HepG2 (cell line): ENCODE results near the gene ALKBH2. TPM values are rescaled to one million over a fixed set of nuclear protein-coding genes. Genes with fewer than 3 reads are reported as not detected.

Experiments
- ATF7 ChIP-seq, 2 experiments: fragments of 450-650 bp in 1 of 2; sonication (generic) in 1 of 2; formaldehyde crosslinking in 1 of 2; IDR thresholded peaks; 2 replicates each; pipeline versions ENCODE4 v1.4.0 to v1.6.1; 2016 to 2020; ENCODE audit warnings: antibody characterized with exemption in 1 of 2, mild to moderate bottlenecking in 1 of 2, missing genetic modification reagents in 1 of 2
- ATM ChIP-seq: fragments of 450-650 bp; IDR thresholded peaks from 2 replicates; pipeline ENCODE4 v1.7.1; 2017; ENCODE audit warnings: mild to moderate bottlenecking, borderline replicate concordance
- ETV6 ChIP-seq: sonication (generic); formaldehyde crosslinking; conservative IDR thresholded peaks from 2 replicates; pipeline ENCODE4 v1.4.0; 2020; ENCODE audit warnings: missing genetic modification reagents
- FOXK2 ChIP-seq: fragments of 450-650 bp; IDR thresholded peaks from 2 replicates; pipeline ENCODE4 v1.6.1; 2016
- IKZF1 ChIP-seq: fragments of 450-650 bp; IDR thresholded peaks from 2 replicates; pipeline ENCODE4 v1.7.1; 2016
- MED8 ChIP-seq: sonication (generic); formaldehyde crosslinking; IDR thresholded peaks from 2 replicates; pipeline ENCODE4 v1.8.1; 2023; ENCODE audit warnings: mild to moderate bottlenecking, missing genetic modification reagents; ENCODE audit not compliant: insufficient replicate concordance
- MEIS1 ChIP-seq: sonication (generic); formaldehyde crosslinking; IDR thresholded peaks from 2 replicates; pipeline ENCODE4 v1.9.0; 2021; ENCODE audit warnings: mild to moderate bottlenecking, missing genetic modification reagents, moderate library complexity, borderline replicate concordance
- RBAK ChIP-seq: sonication (generic); formaldehyde crosslinking; IDR thresholded peaks from 2 replicates; pipeline ENCODE4 v1.5.1; 2020; ENCODE audit warnings: mild to moderate bottlenecking, missing genetic modification reagents
- RBM39 ChIP-seq: fragments of 200-400 bp; formaldehyde crosslinking; IDR thresholded peaks from one replicate; pipeline ENCODE4 v1.6.1; 2018; ENCODE audit warnings: antibody characterized with exemption, mild to moderate bottlenecking, low read depth, low read length; ENCODE audit not compliant: poor library complexity, severe bottlenecking
- SIX1 ChIP-seq: sonication (generic); formaldehyde crosslinking; IDR thresholded peaks from 2 replicates; pipeline ENCODE4 v1.4.0; 2020; ENCODE audit warnings: missing genetic modification reagents, borderline replicate concordance
- TBP ChIP-seq: sonication (generic); formaldehyde crosslinking; IDR thresholded peaks from 2 replicates; pipeline ENCODE4 v1.5.0; 2020; ENCODE audit warnings: missing genetic modification reagents
- ZNF292 ChIP-seq: sonication (generic); formaldehyde crosslinking; IDR thresholded peaks from 2 replicates; pipeline ENCODE4 v1.8.1; 2022; ENCODE audit warnings: mild to moderate bottlenecking, low read depth, missing genetic modification reagents, borderline replicate concordance
- ZNF468 ChIP-seq: sonication (generic); formaldehyde crosslinking; IDR thresholded peaks from 2 replicates; pipeline ENCODE4 v1.8.0; 2022; ENCODE audit warnings: mild to moderate bottlenecking, moderate library complexity, missing genetic modification reagents
- polyA plus RNA-seq, 8 experiments: library from polyadenylated mRNA; depleted of rRNA in 3 of 8; stranded (reverse) in 7 of 8; unstranded in 1 of 8; fragments of >200 nt; fragmentation: Illumina TruSeq in 4 of 8; extraction: Trizol in 4 of 8; gene quantifications; 2 replicates each; pipeline versions ENCODE4 v1.2.1 to v1.2.3, GENCODE V29; 2011 to 2016; ENCODE audit warnings: low read depth in 4 of 8, missing spikeins in 1 of 8, mixed read lengths in 1 of 8; ENCODE audit not compliant: insufficient read depth in 1 of 8
- total RNA-seq, 5 experiments: library from RNA; depleted of rRNA; stranded (reverse); fragments of >200 nt; fragmentation: Illumina TruSeq; extraction: Trizol; gene quantifications; 2 replicates each; pipeline ENCODE4 v1.2.3, GENCODE V29; 2016; ENCODE audit warnings: low read depth in 1 of 5
- TF ChIP-seq, protein P1 (sequence below): sonication (generic); formaldehyde crosslinking; IDR thresholded peaks from 2 replicates; pipeline ENCODE4 v1.4.0; 2020; ENCODE audit warnings: missing genetic modification reagents, borderline replicate concordance
- TF ChIP-seq, protein P2 (sequence below): IDR thresholded peaks from 2 replicates; pipeline ENCODE4 v1.6.1; 2012; ENCODE audit warnings: low read length, improper control_type of control experiment
- TF ChIP-seq, protein P3 (sequence below), 2 experiments: sonication (generic) in 1 of 2; formaldehyde crosslinking in 1 of 2; IDR thresholded peaks; 2 replicates each; pipeline versions ENCODE4 v1.4.0 to v1.6.1; 2016 to 2020; ENCODE audit warnings: borderline replicate concordance in 1 of 2, low read depth in 1 of 2, mild to moderate bottlenecking in 1 of 2, missing genetic modification reagents in 1 of 2
- TF ChIP-seq, protein P4 (sequence below): sonication (generic); formaldehyde crosslinking; IDR thresholded peaks from 2 replicates; pipeline ENCODE4 v1.4.0; 2020; ENCODE audit warnings: missing genetic modification reagents

The ALKBH2 gene
- total and polyA plus RNA-seq, 2 of the 13 experiments (the other 11 are each of a cell fraction or from before 2014, with no cell fraction given), result 21.0 to 40.5 TPM

- TF ChIP-seq MED8 (peak; percentile 77), TBP (CRISPR knock-in tag) (no peak), FOXK2 (no peak), SIX1 (peak; percentile 25; the same call in 1 of the 2 replicates), MEIS1 (peak; percentile 81; the same call in 1 of the 2 replicates), ZNF468 (CRISPR knock-in tag) (peak; percentile 54; the same call in 1 of the 2 replicates), IKZF1 (no peak), ETV6 (CRISPR knock-in tag) (peak; percentile 57; the same call in 1 of the 2 replicates), ATM (no peak), ATF7 (IDR thresholded peaks at IDR 0.05) (no peak), ATF7 (CRISPR knock-in tag; IDR thresholded peaks at IDR 0.05) (peak; percentile 79), RBAK (CRISPR knock-in tag) (no peak; the same call in 1 of the 2 replicates), ZNF292 (CRISPR knock-in tag) (peak; percentile 76), RBM39 (peak; percentile 47)
- TF ChIP-seq, protein P1, sequence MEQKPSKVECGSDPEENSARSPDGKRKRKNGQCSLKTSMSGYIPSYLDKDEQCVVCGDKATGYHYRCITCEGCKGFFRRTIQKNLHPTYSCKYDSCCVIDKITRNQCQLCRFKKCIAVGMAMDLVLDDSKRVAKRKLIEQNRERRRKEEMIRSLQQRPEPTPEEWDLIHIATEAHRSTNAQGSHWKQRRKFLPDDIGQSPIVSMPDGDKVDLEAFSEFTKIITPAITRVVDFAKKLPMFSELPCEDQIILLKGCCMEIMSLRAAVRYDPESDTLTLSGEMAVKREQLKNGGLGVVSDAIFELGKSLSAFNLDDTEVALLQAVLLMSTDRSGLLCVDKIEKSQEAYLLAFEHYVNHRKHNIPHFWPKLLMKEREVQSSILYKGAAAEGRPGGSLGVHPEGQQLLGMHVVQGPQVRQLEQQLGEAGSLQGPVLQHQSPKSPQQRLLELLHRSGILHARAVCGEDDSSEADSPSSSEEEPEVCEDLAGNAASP (CRISPR knock-in tag), result peak; percentile 83
- TF ChIP-seq, protein P2, sequence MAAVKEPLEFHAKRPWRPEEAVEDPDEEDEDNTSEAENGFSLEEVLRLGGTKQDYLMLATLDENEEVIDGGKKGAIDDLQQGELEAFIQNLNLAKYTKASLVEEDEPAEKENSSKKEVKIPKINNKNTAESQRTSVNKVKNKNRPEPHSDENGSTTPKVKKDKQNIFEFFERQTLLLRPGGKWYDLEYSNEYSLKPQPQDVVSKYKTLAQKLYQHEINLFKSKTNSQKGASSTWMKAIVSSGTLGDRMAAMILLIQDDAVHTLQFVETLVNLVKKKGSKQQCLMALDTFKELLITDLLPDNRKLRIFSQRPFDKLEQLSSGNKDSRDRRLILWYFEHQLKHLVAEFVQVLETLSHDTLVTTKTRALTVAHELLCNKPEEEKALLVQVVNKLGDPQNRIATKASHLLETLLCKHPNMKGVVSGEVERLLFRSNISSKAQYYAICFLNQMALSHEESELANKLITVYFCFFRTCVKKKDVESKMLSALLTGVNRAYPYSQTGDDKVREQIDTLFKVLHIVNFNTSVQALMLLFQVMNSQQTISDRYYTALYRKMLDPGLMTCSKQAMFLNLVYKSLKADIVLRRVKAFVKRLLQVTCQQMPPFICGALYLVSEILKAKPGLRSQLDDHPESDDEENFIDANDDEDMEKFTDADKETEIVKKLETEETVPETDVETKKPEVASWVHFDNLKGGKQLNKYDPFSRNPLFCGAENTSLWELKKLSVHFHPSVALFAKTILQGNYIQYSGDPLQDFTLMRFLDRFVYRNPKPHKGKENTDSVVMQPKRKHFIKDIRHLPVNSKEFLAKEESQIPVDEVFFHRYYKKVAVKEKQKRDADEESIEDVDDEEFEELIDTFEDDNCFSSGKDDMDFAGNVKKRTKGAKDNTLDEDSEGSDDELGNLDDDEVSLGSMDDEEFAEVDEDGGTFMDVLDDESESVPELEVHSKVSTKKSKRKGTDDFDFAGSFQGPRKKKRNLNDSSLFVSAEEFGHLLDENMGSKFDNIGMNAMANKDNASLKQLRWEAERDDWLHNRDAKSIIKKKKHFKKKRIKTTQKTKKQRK, result no peak
- TF ChIP-seq, protein P3, sequence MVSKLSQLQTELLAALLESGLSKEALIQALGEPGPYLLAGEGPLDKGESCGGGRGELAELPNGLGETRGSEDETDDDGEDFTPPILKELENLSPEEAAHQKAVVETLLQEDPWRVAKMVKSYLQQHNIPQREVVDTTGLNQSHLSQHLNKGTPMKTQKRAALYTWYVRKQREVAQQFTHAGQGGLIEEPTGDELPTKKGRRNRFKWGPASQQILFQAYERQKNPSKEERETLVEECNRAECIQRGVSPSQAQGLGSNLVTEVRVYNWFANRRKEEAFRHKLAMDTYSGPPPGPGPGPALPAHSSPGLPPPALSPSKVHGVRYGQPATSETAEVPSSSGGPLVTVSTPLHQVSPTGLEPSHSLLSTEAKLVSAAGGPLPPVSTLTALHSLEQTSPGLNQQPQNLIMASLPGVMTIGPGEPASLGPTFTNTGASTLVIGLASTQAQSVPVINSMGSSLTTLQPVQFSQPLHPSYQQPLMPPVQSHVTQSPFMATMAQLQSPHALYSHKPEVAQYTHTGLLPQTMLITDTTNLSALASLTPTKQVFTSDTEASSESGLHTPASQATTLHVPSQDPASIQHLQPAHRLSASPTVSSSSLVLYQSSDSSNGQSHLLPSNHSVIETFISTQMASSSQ (IDR thresholded peaks at IDR 0.05; ENCODE audit: low read depth), result no peak
- TF ChIP-seq, protein P3 (CRISPR knock-in tag; IDR thresholded peaks at IDR 0.05; ENCODE audit: borderline replicate concordance), result peak; percentile 86
- TF ChIP-seq, protein P4, sequence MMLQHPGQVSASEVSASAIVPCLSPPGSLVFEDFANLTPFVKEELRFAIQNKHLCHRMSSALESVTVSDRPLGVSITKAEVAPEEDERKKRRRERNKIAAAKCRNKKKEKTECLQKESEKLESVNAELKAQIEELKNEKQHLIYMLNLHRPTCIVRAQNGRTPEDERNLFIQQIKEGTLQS (CRISPR knock-in tag), result peak; percentile 69
These were observed at the start of gene ALKBH2 (continued) for GRCh38 chr12:109093022-109093918.
